Endothelial cell of umbilical vein (primary cell): ENCODE data around the gene ASTE1. TPM values are rescaled to one million over a fixed set of nuclear protein-coding genes. Genes with fewer than 3 reads are reported as not detected.
"Not testable (repeated sequence)": the region's sequence is repeated elsewhere in the genome, so short reads cannot be mapped to it uniquely, and the experiment has no call there.

Source experiments
- BruUV-seq: library from RNA; stranded (reverse); fragments of 400-500 nt; replicated peaks from 2 replicates; lab custom pipeline; 2021; lab: Mats Ljungman, UMichigan
- CTCF ChIA-PET: fragments of 300-600, 350-600 bp; sonication (Branson Sonifier 250); formaldehyde crosslinking; loops from one replicate; lab custom pipeline; 2021; ENCODE audit warnings: antibody characterized with exemption, inconsistent platforms; lab: Charles Lee
- POLR2A ChIA-PET: fragments of 300-600, 350-600 bp; sonication (Branson Sonifier 250); formaldehyde crosslinking; loops from one replicate; lab custom pipeline; 2021; ENCODE audit warnings: antibody characterized with exemption, inconsistent platforms; lab: Charles Lee
- DNase-seq: peaks from one replicate; pipeline ENCODE4 v3.0.0-alpha.2; 2011; ENCODE audit warnings: low read depth, low spot score
- FAIRE-seq: peaks from 2 replicates; lab custom pipeline; 2011; peaks lifted over from hg19 to GRCh38; lab: Jason Lieb, UNC
- H2AFZ ChIP-seq: 2 replicates; pipeline ENCODE4 v1.6.0; 2012; ENCODE audit warnings: low read depth, low read length, control low read depth, inconsistent platforms
- H3K27ac ChIP-seq: 2 replicates; pipeline ENCODE4 v1.5.1; 2011; ENCODE audit warnings: low read depth, mild to moderate bottlenecking, control low read depth, low read length, moderate library complexity; ENCODE audit not compliant: insufficient read depth
- H3K27me3 ChIP-seq, 2 experiments: 2 replicates each; pipeline versions ENCODE4 v1.6.0 to v1.6.1; 2011; ENCODE audit warnings: low read length in 2 of 2, mixed read lengths in 1 of 2; ENCODE audit not compliant: control insufficient read depth in 2 of 2, insufficient read depth in 2 of 2
- H3K36me3 ChIP-seq, 2 experiments: 2 replicates in 1 of 2; 3 replicates in 1 of 2; pipeline ENCODE4 v1.5.1; 2011; ENCODE audit warnings: low read length in 2 of 2, mild to moderate bottlenecking in 1 of 2, moderate library complexity in 1 of 2; ENCODE audit not compliant: control insufficient read depth in 2 of 2, insufficient read depth in 2 of 2; ENCODE audit errors: extremely low read depth in 1 of 2
- H3K4me1 ChIP-seq: 3 replicates; pipeline ENCODE4 v1.5.1; 2011; ENCODE audit warnings: mild to moderate bottlenecking, low read length; ENCODE audit not compliant: control insufficient read depth, insufficient read depth; ENCODE audit errors: extremely low read depth
- H3K4me2 ChIP-seq: 2 replicates; pipeline ENCODE4 v1.6.1; 2011; ENCODE audit warnings: low read length, control low read depth, mixed read lengths; ENCODE audit not compliant: insufficient read depth
- H3K4me3 ChIP-seq, 3 experiments: fragments of 200-600 bp in 1 of 3; sonication (generic), shearing (Covaris generic) in 1 of 3; replicated peaks in 1 of 3; 2 replicates each; pipeline ENCODE4 v1.5.1; 2011 to 2016; ENCODE audit warnings: control low read depth in 3 of 3, low read length in 3 of 3, mild to moderate bottlenecking in 2 of 3, inconsistent platforms in 1 of 3, low read depth in 1 of 3, moderate library complexity in 1 of 3; ENCODE audit not compliant: insufficient read depth in 1 of 3
- H3K79me2 ChIP-seq: 2 replicates; pipeline ENCODE4 v1.6.0; 2012; ENCODE audit warnings: low read length, inconsistent platforms; ENCODE audit not compliant: control insufficient read depth, insufficient read depth
- H3K9ac ChIP-seq: replicated peaks from 2 replicates; pipeline ENCODE3; 2011; ENCODE audit warnings: low read length, control low read depth; ENCODE audit not compliant: insufficient read depth; ENCODE audit errors: extremely low read depth
- H3K9me1 ChIP-seq: replicated peaks from 3 replicates; pipeline ENCODE4 v1.6.0; 2011; ENCODE audit warnings: mild to moderate bottlenecking, low read length; ENCODE audit not compliant: control insufficient read depth, insufficient read depth; ENCODE audit errors: extremely low read depth
- H3K9me3 ChIP-seq: replicated peaks from 2 replicates; pipeline ENCODE4 v1.5.1; 2012; ENCODE audit warnings: low read length, inconsistent platforms; ENCODE audit not compliant: control insufficient read depth, insufficient read depth
- H4K20me1 ChIP-seq: replicated peaks from 2 replicates; pipeline ENCODE3; 2011; ENCODE audit warnings: mild to moderate bottlenecking, low read length; ENCODE audit not compliant: control insufficient read depth, insufficient read depth; ENCODE audit errors: extremely low read depth
- EZH2 ChIP-seq: IDR thresholded peaks from 2 replicates; pipeline ENCODE4 v1.6.1; 2012; ENCODE audit warnings: borderline replicate concordance, low read depth, mild to moderate bottlenecking, moderate library complexity, low read length, inconsistent platforms; ENCODE audit not compliant: severe bottlenecking
- FOS ChIP-seq: IDR thresholded peaks from 2 replicates; pipeline ENCODE4 v1.6.1; 2011; ENCODE audit warnings: mild to moderate bottlenecking, low read length, moderate library complexity, borderline replicate concordance; ENCODE audit not compliant: insufficient read depth
- GATA2 ChIP-seq: IDR thresholded peaks from 2 replicates; pipeline ENCODE4 v1.7.0; 2011; ENCODE audit warnings: low read depth, mild to moderate bottlenecking, moderate library complexity, mixed read lengths, low read length; ENCODE audit not compliant: insufficient read length, insufficient read depth
- JUN ChIP-seq: IDR thresholded peaks from 2 replicates; pipeline ENCODE4 v1.6.1; 2011; ENCODE audit warnings: borderline replicate concordance, low read depth; ENCODE audit not compliant: insufficient read length, insufficient read depth
- MAX ChIP-seq: IDR thresholded peaks from 2 replicates; pipeline ENCODE4 v1.6.1; 2011; ENCODE audit not compliant: insufficient read depth, insufficient read length
- MYC ChIP-seq: IDR thresholded peaks from one replicate; pipeline ENCODE4 v1.6.1; 2011; ENCODE audit warnings: mild to moderate bottlenecking, low read depth, low read length
- POLR2A ChIP-seq: IDR thresholded peaks from 2 replicates; pipeline ENCODE4 v1.6.1; 2012; ENCODE audit warnings: low read depth, mild to moderate bottlenecking, control low read depth, low read length
- POLR2AphosphoS5 ChIP-seq: IDR thresholded peaks from 2 replicates; pipeline ENCODE4 v1.6.1; 2012; ENCODE audit warnings: low read depth, mild to moderate bottlenecking, control low read depth, low read length, moderate library complexity; ENCODE audit not compliant: insufficient read depth
- dilution Hi-C: fragments of 300-500 bp; cut with MboI; formaldehyde crosslinking; loops from one replicate; pipeline ENCODE4 v1.15.0; 2019; ENCODE audit warnings: low sequenced_read_pairs; ENCODE audit not compliant: extremely low pct_ligation_motif_present
- intact Hi-C: fragments of 100-400 bp; cut with micrococcal nuclease; formaldehyde crosslinking; loops from one replicate; pipeline ENCODE4 v1.10.0; 2022
- polyA plus RNA-seq, 4 experiments: library from polyadenylated mRNA; depleted of rRNA in 3 of 4; stranded (reverse) in 3 of 4; unstranded in 1 of 4; fragments of >200 nt; gene quantifications; 2 replicates each; pipeline versions ENCODE4 v1.2.1 to v1.2.3, GENCODE V29; 2011 to 2012; ENCODE audit warnings: missing spikeins in 1 of 4
- total RNA-seq: library from RNA; stranded (reverse); gene quantifications from 2 replicates; pipeline ENCODE4 v1.2.3, GENCODE V29; 2021
- TF ChIP-seq, protein P1 (sequence below), 2 donors: IDR thresholded peaks; 1 replicate in 1 of 2; 2 replicates in 1 of 2; pipeline ENCODE4 v1.5.1; 2011; ENCODE audit warnings: low read length in 2 of 2, mild to moderate bottlenecking in 2 of 2, moderate library complexity in 2 of 2, control low read depth in 1 of 2, inconsistent platforms in 1 of 2, low read depth in 1 of 2; ENCODE audit not compliant: insufficient read depth in 1 of 2; ENCODE audit errors: extremely low read depth in 1 of 2

The ASTE1 gene
- total and polyA plus RNA-seq, 2 donors (not counting 3 experiments of a cell fraction or from before 2014, with no cell fraction given): 4.1 to 6.7 TPM

- H4K20me1 ChIP-seq: no peaks in the 10 kb centered on the region
- peaks cover 6 to 17% of the 10 kb centered on the region in 2 experiments for H3K36me3 ChIP-seq
- H3K9me3 ChIP-seq: no peaks in the 10 kb centered on the region
- H3K27ac ChIP-seq: no peak overlapping the region
- no TSS peak for BruUV-seq
- TF ChIP-seq MAX (no peak), FOS (no peak), MYC (no peak), GATA2 (no peak), EZH2 (no peak), POLR2AphosphoS5 (no peak), JUN (no peak), POLR2A (no peak)
- TF ChIP-seq, protein P1, sequence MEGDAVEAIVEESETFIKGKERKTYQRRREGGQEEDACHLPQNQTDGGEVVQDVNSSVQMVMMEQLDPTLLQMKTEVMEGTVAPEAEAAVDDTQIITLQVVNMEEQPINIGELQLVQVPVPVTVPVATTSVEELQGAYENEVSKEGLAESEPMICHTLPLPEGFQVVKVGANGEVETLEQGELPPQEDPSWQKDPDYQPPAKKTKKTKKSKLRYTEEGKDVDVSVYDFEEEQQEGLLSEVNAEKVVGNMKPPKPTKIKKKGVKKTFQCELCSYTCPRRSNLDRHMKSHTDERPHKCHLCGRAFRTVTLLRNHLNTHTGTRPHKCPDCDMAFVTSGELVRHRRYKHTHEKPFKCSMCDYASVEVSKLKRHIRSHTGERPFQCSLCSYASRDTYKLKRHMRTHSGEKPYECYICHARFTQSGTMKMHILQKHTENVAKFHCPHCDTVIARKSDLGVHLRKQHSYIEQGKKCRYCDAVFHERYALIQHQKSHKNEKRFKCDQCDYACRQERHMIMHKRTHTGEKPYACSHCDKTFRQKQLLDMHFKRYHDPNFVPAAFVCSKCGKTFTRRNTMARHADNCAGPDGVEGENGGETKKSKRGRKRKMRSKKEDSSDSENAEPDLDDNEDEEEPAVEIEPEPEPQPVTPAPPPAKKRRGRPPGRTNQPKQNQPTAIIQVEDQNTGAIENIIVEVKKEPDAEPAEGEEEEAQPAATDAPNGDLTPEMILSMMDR (IDR thresholded peaks at IDR 0.05; ENCODE audit: extremely low read depth in 1 of 2, insufficient read depth in 1 of 2, low read depth in 1 of 2, low read length in 2 of 2): no peak
- FAIRE-seq (no peak), DNase-seq (no peak)
- H3K9ac ChIP-seq: no peak overlapping the region
- no peaks in the 10 kb centered on the region for H3K79me2 ChIP-seq
- H3K4me1 ChIP-seq: peaks cover 3% of the 10 kb centered on the region
- ChIA-PET CTCF (interaction anchor here (1.3 kb wide), 1 partner anchor 8 kb away, joined by 4 read pairs; no protein-coding TSS in a partner anchor), POLR2A (no interaction called here)
- no peaks in the 10 kb centered on the region for H3K27me3 ChIP-seq
- no peaks in the 10 kb centered on the region for H3K9me1 ChIP-seq
- no peak overlapping the region for H2AFZ ChIP-seq
- no peak overlapping the region for H3K4me2 ChIP-seq
- H3K4me3 ChIP-seq: no peak overlapping the region
- dilution Hi-C loops: no loop called here
- intact Hi-C loops: no loop called here
Observed at GRCh38 chr3:130973406-130973805, 53.2 kb downstream of the ASTE1 start.

GRCh38 chr3:130972592-130972991, 54.0 kb downstream of the ASTE1 start:
- H2AFZ ChIP-seq, BruUV-seq, H3K9me3 ChIP-seq, dilution Hi-C loops, H3K79me2 ChIP-seq, H3K27me3 ChIP-seq, FAIRE-seq, intact Hi-C loops, DNase-seq, H4K20me1 ChIP-seq, H3K9ac ChIP-seq, H3K9me1 ChIP-seq, H3K4me2 ChIP-seq, H3K4me3 ChIP-seq, H3K27ac ChIP-seq: not testable (repeated sequence)
- CTCF ChIA-PET: interaction anchor here (0.8 kb wide), 1 partner anchor 9 kb away, joined by 4 read pairs; no protein-coding TSS in a partner anchor
- H3K4me1 ChIP-seq: peaks cover 11% of the 10 kb centered on the region
- H3K36me3 ChIP-seq: peaks cover 6 to 15% of the 10 kb centered on the region in 2 experiments
- POLR2A ChIA-PET: interaction anchor here (0.6 kb wide), 1 partner anchor 1510 kb away, joined by 3 read pairs; no protein-coding TSS in a partner anchor
